MCF 10A (cell line): ENCODE results near the gene PCSK5. TPM values are rescaled to one million over a fixed set of nuclear protein-coding genes. Genes with fewer than 3 reads are reported as not detected.

ENCODE experiments used
- BruUV-seq: library from RNA; stranded (reverse); fragments of 400-500 nt; replicated peaks from 2 replicates; lab custom pipeline; 2021; lab: Mats Ljungman, UMichigan
- CTCF ChIA-PET: fragments of 300-600 bp; sonication (Branson Sonifier 250); formaldehyde crosslinking; extraction: SDS; loops from one replicate; lab custom pipeline; 2021; ENCODE audit warnings: antibody characterized with exemption, inconsistent platforms; lab: Yijun Ruan, JAX
- POLR2A ChIA-PET: fragments of 300-600, 350-650 bp; sonication (Branson Sonifier 250); formaldehyde crosslinking; extraction: SDS; loops from one replicate; lab custom pipeline; 2020; ENCODE audit warnings: antibody characterized with exemption, inconsistent platforms; lab: Yijun Ruan, JAX
- DNase-seq: peaks from one replicate; pipeline ENCODE4 v3.0.0-alpha.2; 2018; ENCODE audit not compliant: unreplicated experiment
- H3K27ac Mint-ChIP-seq: one replicate; pipeline ENCODE4 v1.8.0; 2022; ENCODE audit warnings: mild to moderate bottlenecking, low read depth, mixed read lengths; ENCODE audit not compliant: unreplicated experiment
- H3K27me3 Mint-ChIP-seq: one replicate; pipeline ENCODE4 v1.8.0; 2022; ENCODE audit warnings: mixed read lengths; ENCODE audit not compliant: insufficient read depth, unreplicated experiment
- H3K36me3 Mint-ChIP-seq: one replicate; pipeline ENCODE4 v1.8.0; 2022; ENCODE audit warnings: mild to moderate bottlenecking, moderate library complexity, mixed read lengths; ENCODE audit not compliant: insufficient read depth, unreplicated experiment
- H3K4me1 Mint-ChIP-seq: one replicate; pipeline ENCODE4 v1.8.0; 2022; ENCODE audit warnings: mixed read lengths; ENCODE audit not compliant: insufficient read depth, unreplicated experiment
- H3K4me3 Mint-ChIP-seq: one replicate; pipeline ENCODE4 v1.8.0; 2022; ENCODE audit warnings: mild to moderate bottlenecking, moderate library complexity, mixed read lengths; ENCODE audit not compliant: unreplicated experiment
- H3K9me3 Mint-ChIP-seq: one replicate; pipeline ENCODE4 v1.8.0; 2022; ENCODE audit warnings: mixed read lengths; ENCODE audit not compliant: unreplicated experiment
- intact Hi-C: fragments of 100-400 bp; cut with micrococcal nuclease; formaldehyde crosslinking; loops from 2 replicates; pipeline ENCODE4 v1.14.1; 2022
- total RNA-seq: library from RNA; stranded (reverse); gene quantifications from 2 replicates; pipeline ENCODE4 v1.2.3, GENCODE V29; 2022
- TF ChIP-seq, protein P1 (sequence below): fragments of 200-600 bp; IDR thresholded peaks from one replicate; pipeline ENCODE4 v1.8.0; 2022; ENCODE audit warnings: antibody characterized with exemption, mild to moderate bottlenecking; ENCODE audit not compliant: unreplicated experiment

PCSK5 gene
- total RNA-seq, 1 experiment from 2014 or later: not detected

DNA sequence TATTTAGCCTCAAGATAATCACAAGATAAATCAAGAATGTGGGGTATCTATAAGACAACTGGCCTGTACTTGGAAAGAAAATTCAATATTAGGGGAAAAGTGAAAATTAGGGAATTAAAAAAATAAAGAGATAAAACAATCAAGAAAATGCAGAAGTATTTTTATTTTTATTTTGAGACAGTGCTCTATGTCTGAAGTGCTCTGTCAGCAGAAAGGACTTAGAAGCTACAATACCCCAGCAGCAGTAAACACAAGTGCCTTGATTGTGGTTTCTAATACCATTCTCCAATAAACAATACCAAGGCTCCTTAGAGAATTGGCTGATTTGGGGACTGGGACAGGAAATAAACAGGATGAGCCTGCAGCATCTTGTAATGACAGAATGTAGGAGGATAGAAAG, 358.8 kb downstream of the PCSK5 start:
- H3K36me3 Mint-ChIP-seq: no peaks in the 10 kb centered on the region
- no TSS peak for BruUV-seq
- H3K27me3 Mint-ChIP-seq: no peaks in the 10 kb centered on the region
- intact Hi-C loops: no loop called here
- POLR2A ChIA-PET: no interaction called here
- H3K27ac Mint-ChIP-seq: no peak overlapping the region
- CTCF ChIA-PET: interaction anchor here (0.9 to 1.1 kb wide), 2 partner anchors 384 to 1472 kb away, joined by 3 read pairs; no protein-coding TSS in a partner anchor
- H3K4me3 Mint-ChIP-seq: no peak overlapping the region
- H3K9me3 Mint-ChIP-seq: peaks cover 31% of the 10 kb centered on the region
- H3K4me1 Mint-ChIP-seq: no peaks in the 10 kb centered on the region
- DNase-seq: no peak
- TF ChIP-seq, protein P1, sequence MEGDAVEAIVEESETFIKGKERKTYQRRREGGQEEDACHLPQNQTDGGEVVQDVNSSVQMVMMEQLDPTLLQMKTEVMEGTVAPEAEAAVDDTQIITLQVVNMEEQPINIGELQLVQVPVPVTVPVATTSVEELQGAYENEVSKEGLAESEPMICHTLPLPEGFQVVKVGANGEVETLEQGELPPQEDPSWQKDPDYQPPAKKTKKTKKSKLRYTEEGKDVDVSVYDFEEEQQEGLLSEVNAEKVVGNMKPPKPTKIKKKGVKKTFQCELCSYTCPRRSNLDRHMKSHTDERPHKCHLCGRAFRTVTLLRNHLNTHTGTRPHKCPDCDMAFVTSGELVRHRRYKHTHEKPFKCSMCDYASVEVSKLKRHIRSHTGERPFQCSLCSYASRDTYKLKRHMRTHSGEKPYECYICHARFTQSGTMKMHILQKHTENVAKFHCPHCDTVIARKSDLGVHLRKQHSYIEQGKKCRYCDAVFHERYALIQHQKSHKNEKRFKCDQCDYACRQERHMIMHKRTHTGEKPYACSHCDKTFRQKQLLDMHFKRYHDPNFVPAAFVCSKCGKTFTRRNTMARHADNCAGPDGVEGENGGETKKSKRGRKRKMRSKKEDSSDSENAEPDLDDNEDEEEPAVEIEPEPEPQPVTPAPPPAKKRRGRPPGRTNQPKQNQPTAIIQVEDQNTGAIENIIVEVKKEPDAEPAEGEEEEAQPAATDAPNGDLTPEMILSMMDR: no peak

DNA sequence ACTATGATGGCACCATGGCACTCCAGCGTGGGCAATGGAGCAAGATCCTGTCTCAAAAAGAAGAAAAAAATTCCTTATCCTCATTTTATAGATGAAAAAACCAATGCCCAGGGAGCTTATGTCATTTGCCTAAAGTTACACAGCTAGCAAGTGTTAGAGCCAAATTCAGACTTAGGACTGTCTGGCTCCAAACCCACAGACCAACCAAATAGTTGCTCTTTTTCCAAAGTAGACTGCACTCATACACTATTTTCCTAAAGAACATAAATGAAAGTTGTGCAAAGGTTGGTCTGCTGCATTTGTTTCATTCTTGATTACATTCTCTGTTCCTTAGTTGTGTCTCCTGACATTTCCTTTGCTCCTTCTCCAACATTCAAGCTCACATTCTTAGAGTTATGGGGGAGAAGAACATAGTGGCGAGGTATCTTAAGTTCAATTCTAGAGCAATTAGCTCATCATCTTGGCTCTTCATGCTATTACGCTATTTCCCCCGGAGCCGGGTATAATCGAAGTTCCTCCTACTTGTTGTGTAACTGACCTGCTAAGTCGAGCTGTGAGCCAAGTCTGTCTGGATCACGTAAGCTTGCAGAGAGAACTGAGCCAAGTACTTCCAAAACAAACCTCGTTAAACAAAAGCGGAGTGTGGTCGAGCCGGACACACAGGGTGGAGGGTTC, 365.4 kb downstream of the PCSK5 start:
- H3K36me3 Mint-ChIP-seq: no peaks in the 10 kb centered on the region
- peak; percentile 89 for DNase-seq
- no peak overlapping the region for H3K4me3 Mint-ChIP-seq
- H3K4me1 Mint-ChIP-seq: no peaks in the 10 kb centered on the region
- no peaks in the 10 kb centered on the region for H3K27me3 Mint-ChIP-seq
- CTCF ChIA-PET: interaction anchor here (0.9 to 1.5 kb wide), 4 partner anchors 8 to 1055 kb away, joined by 3 to 4 read pairs (median 3); no protein-coding TSS in a partner anchor
- H3K27ac Mint-ChIP-seq: no peak overlapping the region
- no TSS peak for BruUV-seq
- POLR2A ChIA-PET: interaction anchor here (1.0 to 1.2 kb wide), 2 partner anchors 113 to 450 kb away, joined by 3 to 5 read pairs; no protein-coding TSS in a partner anchor
- TF ChIP-seq, protein P1: no peak
- intact Hi-C loops: no loop called here
- peaks cover 18% of the 10 kb centered on the region for H3K9me3 Mint-ChIP-seq

DNA sequence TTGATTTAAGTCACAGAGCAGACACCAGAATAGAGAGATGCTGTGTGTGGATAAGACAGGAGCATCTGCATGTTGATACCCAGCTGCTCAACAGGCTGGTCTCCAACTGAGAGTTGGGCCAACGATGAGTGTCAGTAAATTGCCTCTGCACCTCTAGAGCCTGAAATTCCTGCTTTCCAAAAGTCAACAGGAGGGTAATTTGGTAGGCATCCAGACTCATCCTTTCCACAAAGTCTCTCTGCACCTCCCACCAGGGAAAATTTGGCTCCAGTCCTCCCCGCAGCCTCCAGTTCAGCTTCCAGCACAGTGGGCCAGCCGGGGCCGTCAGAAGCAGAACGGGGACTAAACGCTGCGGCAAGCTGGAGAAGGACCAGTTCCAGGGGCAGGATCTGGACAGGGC, 366.8 kb downstream of the PCSK5 start:
- TF ChIP-seq, protein P1: no peak
- intact Hi-C loops: no loop called here
- CTCF ChIA-PET: interaction anchor here (0.6 to 1.9 kb wide), 3 partner anchors 9 to 351 kb away, joined by 4 to 10 read pairs (median 5); no protein-coding TSS in a partner anchor
- BruUV-seq: no TSS peak
- Mint-ChIP-seq H3K4me1 (no peaks in the 10 kb centered on the region), H3K36me3 (no peaks in the 10 kb centered on the region), H3K27ac (no peak overlapping the region), H3K4me3 (no peak overlapping the region), H3K27me3 (no peaks in the 10 kb centered on the region), H3K9me3 (peaks cover 18% of the 10 kb centered on the region)
- DNase-seq: no peak
- POLR2A ChIA-PET: interaction anchor here (1.2 kb wide), 1 partner anchor 452 kb away, joined by 5 read pairs; no protein-coding TSS in a partner anchor

DNA sequence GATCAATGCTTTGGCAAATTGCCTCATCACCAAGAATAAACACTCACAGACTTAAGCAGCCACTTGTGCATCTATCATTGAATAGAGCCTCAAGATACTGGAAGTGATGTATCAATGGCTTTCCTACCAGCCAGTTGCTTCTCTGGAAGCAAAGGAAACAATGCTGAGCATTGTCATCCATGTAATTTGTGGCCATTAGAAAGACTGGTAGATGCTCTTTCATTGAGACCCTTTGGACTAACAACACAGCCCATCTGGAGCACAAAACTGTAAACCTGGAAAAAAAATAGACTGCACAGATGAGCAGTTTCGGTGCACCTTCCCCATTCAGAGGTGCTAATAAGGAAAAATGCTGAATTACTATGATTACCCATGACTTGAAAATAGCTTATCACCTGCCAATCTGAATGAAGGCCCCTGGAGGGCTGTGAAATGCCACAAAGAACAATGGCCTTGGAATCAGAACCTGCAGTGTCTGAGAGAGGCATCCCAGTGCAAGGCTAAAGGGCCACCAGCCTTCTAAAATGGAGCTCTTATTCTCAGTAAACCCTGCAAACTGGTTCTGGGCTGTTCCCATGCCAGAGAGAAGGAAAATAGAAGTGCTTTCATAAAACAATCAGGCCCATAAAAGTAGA, 376.3 kb downstream of the PCSK5 start:
- Mint-ChIP-seq H3K27ac (no peak overlapping the region), H3K4me3 (no peak overlapping the region), H3K4me1 (no peaks in the 10 kb centered on the region), H3K9me3 (no peaks in the 10 kb centered on the region), H3K27me3 (no peaks in the 10 kb centered on the region), H3K36me3 (no peaks in the 10 kb centered on the region)
- no peak for DNase-seq
- ChIA-PET CTCF (interaction anchor here (0.6 to 1.8 kb wide), 3 partner anchors 10 to 33 kb away, joined by 3 to 4 read pairs (median 3); no protein-coding TSS in a partner anchor), POLR2A (no interaction called here)
- intact Hi-C loops: no loop called here
- BruUV-seq: no TSS peak
- TF ChIP-seq, protein P1: no peak
